GM23338 (cell line): ENCODE measurements around the gene AP1S3. TPM values are rescaled to one million over a fixed set of nuclear protein-coding genes. Genes with fewer than 3 reads are reported as not detected.

Experiments
- ATAC-seq: fragments of 200-7000 bp; cut with Tn5 transposase; 3 replicates; pipeline ENCODE4 v1.9.1; 2020
- DNase-seq: peaks from one replicate; pipeline ENCODE4 v3.0.0-alpha.2; 2015; ENCODE audit warnings: low spot score
- H2AFZ ChIP-seq: fragments of 200-600 bp; sonication (generic); 2 replicates; pipeline ENCODE4 v1.8.0; 2016; ENCODE audit warnings: antibody characterized with exemption, mild to moderate bottlenecking, moderate library complexity
- H3F3A ChIP-seq: fragments of 200-600 bp; sonication (generic); replicated peaks from 2 replicates; pipeline ENCODE4 v1.8.0; 2017; ENCODE audit warnings: antibody characterized with exemption, mixed run types, low read depth
- H3K27ac ChIP-seq: fragments of 200-600 bp; sonication (generic); 2 replicates; pipeline ENCODE4 v1.6.1; 2016; ENCODE audit warnings: low read depth
- H3K27me3 ChIP-seq: fragments of 200-600 bp; sonication (generic); 2 replicates; pipeline ENCODE4 v1.8.0; 2016; ENCODE audit warnings: mild to moderate bottlenecking, mixed run types, moderate library complexity; ENCODE audit not compliant: insufficient read depth
- H3K36me3 ChIP-seq: fragments of 200-600 bp; sonication (generic); 2 replicates; pipeline ENCODE4 v1.8.0; 2016; ENCODE audit warnings: mild to moderate bottlenecking; ENCODE audit not compliant: insufficient read depth
- H3K4me1 ChIP-seq: fragments of 200-600 bp; sonication (generic); 2 replicates; pipeline ENCODE4 v1.8.0; 2016; ENCODE audit warnings: mild to moderate bottlenecking, moderate library complexity; ENCODE audit not compliant: insufficient read depth
- H3K4me2 ChIP-seq: fragments of 200-600 bp; sonication (generic); 2 replicates; pipeline ENCODE4 v1.7.1; 2017; ENCODE audit warnings: mixed run types
- H3K4me3 ChIP-seq: fragments of 200-600 bp; sonication (generic); 2 replicates; pipeline ENCODE4 v1.6.1; 2016; ENCODE audit warnings: mixed run types
- H3K79me2 ChIP-seq: fragments of 200-600 bp; sonication (generic); replicated peaks from 2 replicates; pipeline ENCODE4 v1.8.0; 2017; ENCODE audit warnings: mild to moderate bottlenecking; ENCODE audit not compliant: insufficient read depth
- H3K9me2 ChIP-seq: fragments of 200-600 bp; sonication (generic); 2 replicates; pipeline ENCODE4 v1.8.0; 2017; ENCODE audit not compliant: insufficient read depth
- H4K20me1 ChIP-seq: fragments of 200-600 bp; sonication (generic); replicated peaks from 2 replicates; pipeline ENCODE4 v1.8.0; 2017; ENCODE audit warnings: mild to moderate bottlenecking; ENCODE audit not compliant: insufficient read depth
- H3K27ac Mint-ChIP-seq: 2 replicates; pipeline ENCODE4 v1.8.0; 2020; ENCODE audit warnings: inconsistent platforms, mild to moderate bottlenecking, moderate library complexity, mixed read lengths
- H3K27me3 Mint-ChIP-seq: 3 replicates; pipeline ENCODE4 v1.8.0; 2022; ENCODE audit warnings: low read depth, mild to moderate bottlenecking, moderate library complexity, mixed read lengths, inconsistent platforms; ENCODE audit not compliant: insufficient read depth, poor library complexity
- H3K36me3 Mint-ChIP-seq: 3 replicates; pipeline ENCODE4 v1.8.0; 2021; ENCODE audit warnings: low read depth, mild to moderate bottlenecking, inconsistent platforms, moderate library complexity, mixed read lengths
- H3K4me1 Mint-ChIP-seq: 3 replicates; pipeline ENCODE4 v1.8.0; 2020; ENCODE audit warnings: mild to moderate bottlenecking, inconsistent platforms, mixed read lengths
- H3K4me3 Mint-ChIP-seq: 3 replicates; pipeline ENCODE4 v1.8.0; 2021; ENCODE audit warnings: moderate library complexity, mild to moderate bottlenecking, inconsistent platforms, mixed read lengths
- H3K9me3 Mint-ChIP-seq: 3 replicates; pipeline ENCODE4 v1.8.0; 2020; ENCODE audit warnings: moderate library complexity, mild to moderate bottlenecking, inconsistent platforms, mixed read lengths
- CREB1 ChIP-seq: fragments of 250-450 bp; sonication (Bioruptor Pico); IDR thresholded peaks from 2 replicates; pipeline ENCODE4 v1.5.0; 2020; ENCODE audit warnings: low read depth, mild to moderate bottlenecking, moderate library complexity
- CTCF ChIP-seq, 2 experiments: fragments of 200-600 bp in 1 of 2; sonication (generic) in 1 of 2; conservative IDR thresholded peaks; 2 replicates each; pipeline versions ENCODE4 v1.5.1 to v1.6.1; 2016 to 2017; ENCODE audit warnings: antibody characterized with exemption in 2 of 2, low read depth in 2 of 2, mild to moderate bottlenecking in 2 of 2, moderate library complexity in 1 of 2
- ETS1 ChIP-seq: IDR thresholded peaks from 2 replicates; pipeline ENCODE4 v1.6.1; 2016; ENCODE audit warnings: antibody characterized with exemption
- EZH2phosphoT487 ChIP-seq: fragments of 200-600 bp; sonication (generic); IDR thresholded peaks from one replicate; pipeline ENCODE4 v1.8.1; 2018; ENCODE audit warnings: antibody characterized with exemption; ENCODE audit not compliant: unreplicated experiment
- POLR2AphosphoS5 ChIP-seq: IDR thresholded peaks from 2 replicates; pipeline ENCODE4 v1.6.1; 2016; ENCODE audit warnings: antibody characterized with exemption, low read depth
- STAT1 ChIP-seq: IDR thresholded peaks from one replicate; pipeline ENCODE4 v1.6.1; 2016; ENCODE audit warnings: antibody characterized with exemption; ENCODE audit not compliant: unreplicated experiment
- ZNF462 ChIP-seq: fragments of 250-450 bp; sonication (Bioruptor Pico); IDR thresholded peaks from 2 replicates; pipeline ENCODE4 v1.5.0; 2020; ENCODE audit warnings: mild to moderate bottlenecking, moderate library complexity
- polyA plus RNA-seq: library from polyadenylated mRNA; unstranded; fragments of >200 nt; fragmentation: Nextera tagmentation; extraction: Ambion mirVana; gene quantifications from 2 replicates; pipeline ENCODE4 v1.2.1, GENCODE V29; 2016
- total RNA-seq: library from RNA; depleted of rRNA; stranded (reverse); fragments of >200 nt; shearing (Covaris generic); gene quantifications from 2 replicates; pipeline ENCODE4 v1.2.3, GENCODE V29; 2014

AP1S3 gene
- total and polyA plus RNA-seq, 2 experiments from 2014 or later = 8.8 to 25.5 TPM

GRCh38 chr2:223746611-223747010 lies 90.8 kb downstream of the AP1S3 start:
- Histone ChIP-seq H3K4me1 (no peaks in the 10 kb centered on the region), H3K4me3 (no peak overlapping the region), H3K4me2 (no peak overlapping the region), H3K27me3 (no peaks in the 10 kb centered on the region), H2AFZ (no peak overlapping the region), H3K9me2 (no peaks in the 10 kb centered on the region), H3F3A (no peaks in the 10 kb centered on the region), H3K27ac (no peak overlapping the region), H3K79me2 (no peaks in the 10 kb centered on the region), H4K20me1 (no peaks in the 10 kb centered on the region), H3K36me3 (no peaks in the 10 kb centered on the region)
- ATAC-seq = no peak
- no peak overlapping the region for H3K27ac Mint-ChIP-seq
- peaks cover 3% of the 10 kb centered on the region for H3K27me3 Mint-ChIP-seq
- TF ChIP-seq EZH2phosphoT487 = no peak
- no peak for TF ChIP-seq CREB1 (CRISPR knock-in tag)
- no peak for TF ChIP-seq CTCF (conservative IDR thresholded peaks at IDR 0.05; ENCODE audit: low read depth in 2 of 2)
- no peak for TF ChIP-seq POLR2AphosphoS5
- no peaks in the 10 kb centered on the region for H3K9me3 Mint-ChIP-seq
- H3K4me3 Mint-ChIP-seq = no peak overlapping the region
- no peak for DNase-seq
- H3K4me1 Mint-ChIP-seq = peaks cover 12% of the 10 kb centered on the region; the same call in 2 of the 3 replicates
- H3K36me3 Mint-ChIP-seq = no peaks in the 10 kb centered on the region

GRCh38 chr2:223744580-223744979 lies 92.8 kb downstream of the AP1S3 start:
- H3K27me3 Mint-ChIP-seq = peaks cover 3% of the 10 kb centered on the region
- H3K9me3 Mint-ChIP-seq = no peaks in the 10 kb centered on the region
- no peak overlapping the region for H3K27ac Mint-ChIP-seq
- ATAC-seq (no peak), DNase-seq (no peak)
- Histone ChIP-seq H3K27ac (no peak overlapping the region), H3K4me2 (no peak overlapping the region), H3K4me1 (no peaks in the 10 kb centered on the region), H3K79me2 (no peaks in the 10 kb centered on the region), H3K36me3 (no peaks in the 10 kb centered on the region), H3K4me3 (no peak overlapping the region), H3K27me3 (no peaks in the 10 kb centered on the region), H3K9me2 (no peaks in the 10 kb centered on the region), H2AFZ (no peak overlapping the region), H3F3A (no peaks in the 10 kb centered on the region), H4K20me1 (no peaks in the 10 kb centered on the region)
- peaks cover 12% of the 10 kb centered on the region; the same call in 2 of the 3 replicates for H3K4me1 Mint-ChIP-seq
- H3K36me3 Mint-ChIP-seq = no peaks in the 10 kb centered on the region
- no peak overlapping the region for H3K4me3 Mint-ChIP-seq
- TF ChIP-seq ZNF462 (CRISPR knock-in tag) (no peak), CTCF (conservative IDR thresholded peaks at IDR 0.05; ENCODE audit: low read depth in 2 of 2) (no peak), STAT1 (no peak), POLR2AphosphoS5 (no peak), ETS1 (no peak), EZH2phosphoT487 (no peak)
